GM12873 (cell line): Measurements from ENCODE around the gene PTTG1IP2.

ENCODE experiments used
- TF ChIP-seq, protein P1 (sequence below): IDR thresholded peaks from 2 replicates; pipeline ENCODE4 v1.5.1; 2012; ENCODE audit warnings: low read depth, mild to moderate bottlenecking, moderate library complexity, low read length, control low read depth; ENCODE audit not compliant: insufficient read depth; ENCODE audit errors: missing control alignments

Gene PTTG1IP2

DNA sequence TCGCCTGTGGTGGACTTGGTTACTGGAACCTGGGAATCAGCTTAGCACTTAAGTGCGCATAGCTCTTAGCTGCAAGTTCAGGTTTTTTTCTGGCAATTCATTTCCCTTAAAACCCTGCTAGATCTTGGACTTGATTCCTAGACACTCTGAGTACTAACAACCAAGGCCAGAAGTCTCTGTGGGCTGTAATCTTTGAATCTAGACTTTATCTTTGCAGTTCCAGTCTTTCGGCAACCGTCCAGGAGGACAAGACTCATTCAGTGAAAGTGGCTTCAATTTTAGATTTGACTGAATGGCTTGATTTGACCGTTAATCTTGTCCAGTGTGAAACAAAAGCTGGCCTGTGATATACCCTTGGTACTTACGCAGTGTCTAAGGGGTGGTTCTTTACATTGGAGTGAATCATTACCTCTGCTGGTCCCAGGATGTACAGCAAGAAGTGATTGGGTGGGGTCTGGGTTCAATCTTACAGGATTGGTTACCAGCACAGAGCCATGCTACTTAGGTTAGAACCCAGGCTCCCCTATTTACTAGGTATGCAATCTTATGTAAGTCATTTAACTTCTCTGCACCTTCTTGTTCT lies 16.4 kb downstream of the PTTG1IP2 start:
- TF ChIP-seq, protein P1, sequence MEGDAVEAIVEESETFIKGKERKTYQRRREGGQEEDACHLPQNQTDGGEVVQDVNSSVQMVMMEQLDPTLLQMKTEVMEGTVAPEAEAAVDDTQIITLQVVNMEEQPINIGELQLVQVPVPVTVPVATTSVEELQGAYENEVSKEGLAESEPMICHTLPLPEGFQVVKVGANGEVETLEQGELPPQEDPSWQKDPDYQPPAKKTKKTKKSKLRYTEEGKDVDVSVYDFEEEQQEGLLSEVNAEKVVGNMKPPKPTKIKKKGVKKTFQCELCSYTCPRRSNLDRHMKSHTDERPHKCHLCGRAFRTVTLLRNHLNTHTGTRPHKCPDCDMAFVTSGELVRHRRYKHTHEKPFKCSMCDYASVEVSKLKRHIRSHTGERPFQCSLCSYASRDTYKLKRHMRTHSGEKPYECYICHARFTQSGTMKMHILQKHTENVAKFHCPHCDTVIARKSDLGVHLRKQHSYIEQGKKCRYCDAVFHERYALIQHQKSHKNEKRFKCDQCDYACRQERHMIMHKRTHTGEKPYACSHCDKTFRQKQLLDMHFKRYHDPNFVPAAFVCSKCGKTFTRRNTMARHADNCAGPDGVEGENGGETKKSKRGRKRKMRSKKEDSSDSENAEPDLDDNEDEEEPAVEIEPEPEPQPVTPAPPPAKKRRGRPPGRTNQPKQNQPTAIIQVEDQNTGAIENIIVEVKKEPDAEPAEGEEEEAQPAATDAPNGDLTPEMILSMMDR, result no peak

DNA sequence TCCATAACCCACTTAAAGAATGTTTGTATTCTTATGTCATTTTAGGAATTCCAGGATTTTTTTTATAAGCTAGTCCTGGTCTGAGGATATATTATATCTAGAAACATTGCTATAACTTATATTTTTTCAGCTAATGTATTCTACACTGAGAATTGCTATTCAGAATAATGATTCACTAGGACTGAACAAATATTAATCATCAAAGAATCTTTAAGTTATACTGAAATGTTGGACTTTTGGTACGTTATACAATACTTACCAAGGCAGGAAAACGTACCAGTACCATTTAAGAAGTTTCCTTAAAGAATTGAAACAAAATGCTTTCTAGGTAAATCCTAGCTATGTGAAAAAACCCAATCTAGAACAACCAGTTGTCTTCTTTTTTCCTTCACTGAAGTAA lies 18.4 kb downstream of the PTTG1IP2 start:
- TF ChIP-seq, protein P1, result no peak

DNA sequence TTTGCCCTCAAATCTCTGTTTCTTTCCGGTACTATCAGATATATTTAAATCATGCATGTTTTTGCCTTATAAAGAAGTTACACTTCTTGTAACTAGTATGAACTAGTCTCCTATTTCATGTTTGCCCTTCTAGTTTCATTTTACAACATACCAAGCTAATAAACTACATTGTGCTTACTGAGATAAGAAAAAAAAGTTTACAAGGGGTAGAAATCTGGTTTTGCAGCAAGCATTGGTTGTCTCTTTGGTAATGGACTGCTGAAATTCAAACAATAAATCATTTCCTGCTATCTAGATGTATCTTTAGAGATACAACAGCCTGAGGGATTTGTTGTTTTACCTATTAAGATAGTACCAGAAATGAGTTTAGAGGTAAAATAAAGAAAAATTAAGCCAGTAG lies 18.8 kb downstream of the PTTG1IP2 start:
- TF ChIP-seq, protein P1, result no peak

DNA sequence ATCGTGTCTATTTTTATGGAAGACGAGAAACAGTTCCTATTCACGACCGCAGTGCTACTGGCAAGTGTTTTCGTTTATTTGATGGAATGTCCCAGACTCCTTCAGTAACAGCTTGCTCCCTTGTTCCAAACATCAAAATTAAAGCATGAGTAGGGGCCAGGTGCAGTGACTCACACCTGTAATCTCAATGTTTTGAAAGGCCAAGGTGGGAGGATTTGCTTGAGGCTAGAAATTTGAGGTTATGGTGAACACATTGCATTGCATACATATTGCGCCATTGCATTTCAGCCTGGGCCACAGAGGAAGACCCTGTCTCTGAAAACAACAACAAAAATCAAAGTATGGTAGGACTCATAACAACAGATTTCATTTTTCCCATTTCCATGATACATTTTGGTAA lies 22.8 kb downstream of the PTTG1IP2 start:
- TF ChIP-seq, protein P1, result no peak

DNA sequence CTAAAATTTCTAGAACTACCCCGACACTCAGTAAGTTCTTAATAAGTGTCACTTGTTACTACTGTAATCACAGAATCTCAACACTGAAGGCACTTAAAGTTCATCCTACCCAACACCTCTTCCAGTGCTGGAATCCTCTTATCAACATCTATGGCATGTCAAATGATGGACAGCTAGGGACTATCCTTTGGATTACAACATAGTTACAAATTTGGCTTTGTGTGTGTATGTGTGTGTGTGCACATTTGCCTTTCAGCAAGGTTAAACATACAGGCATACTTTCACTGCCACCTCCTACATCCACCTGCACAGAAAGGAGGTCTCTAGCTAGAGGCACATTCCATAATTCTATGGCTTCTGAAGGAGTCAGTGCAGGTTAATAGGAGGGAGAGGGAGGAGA lies 25.8 kb downstream of the PTTG1IP2 start:
- TF ChIP-seq, protein P1, result no peak

DNA sequence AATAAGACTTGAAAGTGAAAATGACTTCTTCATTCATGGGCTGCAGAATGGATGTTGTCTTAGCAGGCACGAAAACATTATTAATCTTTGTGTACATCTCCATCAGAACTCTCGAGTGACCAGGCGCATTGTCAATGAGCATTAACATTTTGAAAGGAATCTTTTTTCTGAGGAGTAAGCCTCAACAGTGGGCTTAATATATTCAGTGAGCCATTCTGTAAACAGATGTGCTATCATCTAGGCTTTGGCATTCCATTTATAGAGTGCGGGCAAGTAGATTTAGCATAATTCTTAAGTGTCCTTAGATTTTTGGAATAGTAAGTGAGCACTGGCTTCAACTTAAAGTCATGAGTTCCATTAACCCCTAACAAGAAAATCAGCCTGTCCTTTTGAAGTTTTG lies 33.1 kb downstream of the PTTG1IP2 start:
- TF ChIP-seq, protein P1, result no peak

DNA sequence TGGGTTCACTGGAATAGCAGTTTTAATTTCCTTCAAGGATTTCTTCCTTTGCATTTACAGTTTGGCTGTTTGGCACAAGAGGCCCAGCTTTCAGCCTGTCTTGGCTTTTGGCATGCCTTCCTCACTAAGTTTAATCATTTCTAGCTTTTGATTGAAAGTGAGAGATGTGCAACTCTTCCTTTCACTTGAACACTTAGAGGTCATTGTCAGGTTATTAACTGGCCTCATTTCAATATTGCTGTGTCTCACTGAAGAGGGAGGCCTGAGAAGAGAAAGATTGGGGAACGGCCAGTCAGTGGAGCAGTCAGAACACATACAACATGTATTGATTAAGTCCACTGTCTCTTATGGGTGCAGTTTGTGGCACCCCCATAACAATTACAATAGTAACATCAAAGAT lies 33.9 kb downstream of the PTTG1IP2 start:
- TF ChIP-seq, protein P1, result no peak

DNA sequence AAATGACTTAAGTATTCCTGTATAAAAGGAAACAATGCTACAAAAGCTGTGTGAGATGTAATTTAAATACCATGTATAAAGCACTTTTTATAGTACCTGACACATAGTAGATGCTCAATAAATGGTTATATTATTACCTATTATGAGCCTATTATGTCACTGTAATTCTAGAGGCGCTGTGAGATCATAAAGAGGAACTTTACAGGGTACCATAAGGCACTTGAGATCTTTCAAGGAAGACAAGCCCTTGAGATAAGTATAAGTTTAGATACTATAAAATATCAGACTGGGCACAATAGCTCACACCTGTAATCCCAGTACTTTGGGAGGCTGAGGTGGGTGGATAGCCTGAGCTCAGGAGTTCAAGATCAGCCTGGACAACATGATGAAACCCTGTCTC lies 38.3 kb downstream of the PTTG1IP2 start:
- TF ChIP-seq, protein P1, result no peak
